Activated CD8-positive, alpha-beta memory T cell treated with anti-CD3 and anti-CD28 coated beads for 24 hours (primary cell): ENCODE measurements around the gene PDE6D.
"Not testable (repeated sequence)": the region's sequence is repeated elsewhere in the genome, so short reads cannot be mapped to it uniquely, and the experiment has no call there.

Experiments
- DNase-seq: peaks from one replicate; pipeline ENCODE4 v3.0.0-alpha.2; 2020

The PDE6D gene

DNA sequence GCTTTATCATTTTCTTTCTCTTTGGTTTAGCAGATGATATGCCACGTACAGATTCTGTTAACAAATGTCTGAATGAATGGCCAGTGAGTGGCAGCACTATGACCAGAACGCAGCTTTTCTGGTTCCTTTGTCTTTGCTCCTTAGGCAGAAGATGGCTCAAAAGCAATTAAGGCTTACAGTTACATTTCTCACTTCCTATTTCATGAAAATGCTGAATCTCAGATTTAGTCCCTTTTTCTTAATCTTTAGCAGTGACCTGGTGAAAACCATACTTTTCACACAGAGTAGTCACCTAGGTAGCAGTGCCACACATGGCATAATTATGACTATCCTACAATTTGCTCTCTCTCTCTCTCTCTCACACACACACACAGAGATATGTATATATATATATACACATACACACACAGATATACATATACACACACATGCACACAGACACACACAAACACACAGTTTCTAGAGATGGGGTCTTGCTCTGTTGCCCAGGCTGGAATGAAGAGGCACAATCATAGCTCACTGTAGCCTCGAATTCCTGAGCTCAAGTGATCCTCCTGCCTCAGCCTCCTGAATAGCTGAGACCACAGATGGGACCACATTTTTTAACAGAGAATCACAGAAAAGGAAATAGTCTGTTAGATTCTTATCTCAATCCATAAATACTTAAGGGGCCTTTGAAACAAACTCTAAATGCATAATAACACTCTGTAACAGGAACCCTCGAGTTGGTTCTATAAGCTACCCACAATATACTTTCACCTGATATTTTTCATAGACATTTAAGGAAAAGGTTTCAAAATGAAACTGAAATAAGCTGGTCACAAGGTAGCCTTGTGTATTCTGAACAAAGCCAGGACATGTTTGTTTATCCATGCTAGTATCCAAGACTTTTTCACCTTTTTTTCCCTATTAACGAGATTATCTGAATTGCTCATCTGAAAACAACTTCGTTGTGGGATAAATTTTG is 11.6 kb downstream of the PDE6D start:
- DNase-seq = no peak

- DNase-seq = no peak
These were observed 15.6 kb downstream of the PDE6D start for GRCh38 chr2:231765496-231765929.

DNA sequence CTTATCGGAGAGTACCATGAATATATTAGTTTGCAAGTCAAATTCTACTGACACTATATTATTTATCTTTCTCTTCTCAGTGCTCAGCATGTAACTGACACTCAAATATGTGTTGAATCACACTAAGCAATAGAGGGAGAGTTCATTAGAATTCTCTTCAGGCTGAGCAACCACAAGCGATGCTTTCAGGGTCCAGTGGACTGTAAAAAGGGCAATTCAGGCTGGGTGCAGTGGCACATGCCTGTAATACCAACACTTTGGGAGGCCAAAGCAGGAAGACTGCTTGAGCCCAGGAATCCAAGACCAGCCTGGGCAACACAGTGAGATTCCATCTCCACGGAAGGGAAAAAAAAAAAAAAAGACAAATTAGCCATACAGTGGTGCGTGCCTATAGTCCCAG is 16.3 kb downstream of the PDE6D start:
- no peak for DNase-seq

DNA sequence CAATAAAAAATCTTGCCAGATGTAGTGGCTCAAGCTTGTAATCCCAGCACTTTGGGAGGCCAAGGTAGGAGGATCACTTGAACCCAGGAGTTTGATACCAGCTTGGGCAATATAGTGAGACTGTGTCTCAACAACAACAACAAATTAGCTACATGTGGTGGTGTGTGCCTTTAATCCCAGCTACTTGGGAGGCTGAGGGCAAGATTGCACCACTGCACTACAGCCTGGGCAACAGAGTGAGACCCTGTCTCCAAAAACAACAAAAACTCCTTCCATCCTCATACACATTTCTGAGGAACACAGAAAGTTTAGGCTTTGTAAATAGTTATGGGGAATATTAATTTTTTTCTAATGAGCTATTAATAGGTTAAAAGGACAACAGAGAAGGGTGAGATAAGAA is 17.0 kb downstream of the PDE6D start:
- DNase-seq = no peak

DNA sequence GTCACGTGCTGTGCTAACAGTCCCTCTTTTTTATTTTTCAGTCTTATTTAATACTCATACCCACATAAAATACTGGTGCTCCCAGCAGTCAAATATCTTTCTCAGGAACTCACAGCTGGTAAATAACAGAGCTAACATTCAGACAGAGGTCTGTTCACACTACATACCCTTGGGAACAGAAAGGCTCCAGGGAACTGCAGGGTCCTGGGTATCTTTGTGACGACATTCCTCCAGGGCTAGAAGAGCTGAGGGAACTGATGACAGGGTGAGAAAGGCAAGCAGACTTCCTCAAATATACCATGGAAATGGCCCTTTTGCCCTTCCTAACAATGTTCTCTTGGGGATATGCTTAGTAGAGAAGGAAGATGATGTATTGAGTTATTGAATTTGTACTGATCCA is 19.3 kb downstream of the PDE6D start:
- no peak for DNase-seq

DNA sequence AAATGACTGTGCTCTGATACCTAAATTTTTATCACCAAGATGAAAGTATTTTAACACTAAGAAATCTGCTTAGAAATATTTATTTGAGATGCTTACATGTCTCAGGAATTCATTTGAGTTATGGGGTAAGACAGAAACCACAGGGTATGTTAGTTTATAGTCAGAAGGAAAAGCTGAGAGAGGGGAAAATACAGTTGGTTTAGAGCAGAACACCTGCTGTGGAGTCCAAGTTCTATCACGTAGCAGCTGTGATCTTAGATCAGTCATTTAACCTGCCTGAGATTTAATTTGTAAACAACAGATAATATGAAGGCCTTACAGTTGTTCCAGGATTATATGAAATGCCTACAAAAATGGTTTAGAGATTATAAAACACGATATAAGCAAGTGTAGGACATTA is 29.0 kb downstream of the PDE6D start:
- no peak for DNase-seq

GRCh38 chr2:231751042-231751815 is 29.9 kb downstream of the PDE6D start:
- no peak for DNase-seq

- not testable (repeated sequence) for DNase-seq
These were observed 32.1 kb downstream of the PDE6D start for GRCh38 chr2:231749016-231749415.

DNA sequence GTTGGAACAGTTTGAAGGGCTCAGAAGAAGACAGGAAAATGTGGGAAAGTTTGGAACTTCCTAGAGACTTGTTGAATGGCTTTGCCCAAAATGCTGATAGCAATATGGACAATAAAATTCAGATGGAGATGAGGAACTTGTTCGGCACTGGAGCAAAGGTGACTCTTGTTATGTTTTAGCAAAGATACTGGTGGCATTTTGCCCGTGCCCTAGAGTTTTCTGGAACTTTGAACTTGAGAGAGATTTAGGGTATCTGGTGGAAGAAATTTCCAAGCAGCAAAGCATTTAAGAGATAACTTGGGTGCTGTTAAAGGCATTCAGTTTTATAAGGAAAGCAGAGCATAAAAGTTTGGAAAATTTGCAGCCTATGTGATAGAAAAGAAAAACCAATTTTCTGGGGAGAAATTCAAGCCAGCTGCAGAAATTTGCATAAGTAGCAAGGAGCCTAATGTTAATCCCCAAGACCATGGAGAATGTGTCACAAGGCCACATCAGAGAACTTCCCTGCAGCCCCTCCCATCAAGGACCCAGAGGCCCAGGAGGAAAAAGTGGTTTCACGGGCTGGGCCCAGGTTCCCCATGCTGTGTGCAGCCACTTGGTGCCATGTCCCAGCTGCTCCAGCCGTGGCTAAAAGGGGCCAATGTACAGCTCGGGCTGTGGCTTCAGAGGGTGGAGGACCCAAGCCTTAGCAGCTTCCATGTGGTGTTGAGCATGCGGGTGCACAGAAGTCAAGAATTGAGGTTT is 32.8 kb downstream of the PDE6D start:
- not testable (repeated sequence) for DNase-seq

GRCh38 chr2:231745303-231746038 is 35.6 kb downstream of the PDE6D start:
- no peak for DNase-seq

DNA sequence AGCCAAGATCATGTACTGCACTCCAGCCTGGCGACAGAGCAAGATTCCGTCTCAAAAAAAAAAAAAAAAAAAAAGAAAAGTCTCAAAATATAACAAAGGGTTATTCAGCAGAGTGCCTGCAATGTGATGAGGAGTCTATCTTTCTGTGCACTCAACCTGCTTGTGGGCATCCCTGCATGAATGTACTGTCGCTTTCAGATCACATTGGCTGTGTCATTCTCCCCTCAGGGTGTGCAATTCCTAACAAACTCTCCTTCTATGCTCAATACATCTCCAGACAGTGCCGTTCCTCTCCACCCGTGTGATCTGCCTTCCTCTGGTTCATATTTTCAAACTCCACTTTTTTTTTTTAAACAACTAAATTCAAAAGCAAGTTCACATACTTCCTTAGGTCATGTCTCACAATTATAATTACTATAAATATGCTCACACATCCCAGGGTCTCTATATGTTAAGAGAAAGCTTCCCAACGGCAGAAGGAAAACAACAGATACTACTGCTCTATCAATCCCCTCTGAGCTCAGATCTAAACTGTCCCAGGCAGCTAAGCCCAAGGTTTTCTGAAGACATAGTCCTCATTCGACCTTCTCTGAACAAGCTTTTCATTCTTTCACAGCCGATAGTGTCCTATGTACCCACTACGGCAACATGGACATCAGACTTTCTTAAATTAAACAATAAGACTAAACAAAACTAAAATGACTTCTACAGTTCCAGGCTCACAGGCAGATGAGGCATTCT is 37.5 kb downstream of the PDE6D start:
- no peak for DNase-seq

DNA sequence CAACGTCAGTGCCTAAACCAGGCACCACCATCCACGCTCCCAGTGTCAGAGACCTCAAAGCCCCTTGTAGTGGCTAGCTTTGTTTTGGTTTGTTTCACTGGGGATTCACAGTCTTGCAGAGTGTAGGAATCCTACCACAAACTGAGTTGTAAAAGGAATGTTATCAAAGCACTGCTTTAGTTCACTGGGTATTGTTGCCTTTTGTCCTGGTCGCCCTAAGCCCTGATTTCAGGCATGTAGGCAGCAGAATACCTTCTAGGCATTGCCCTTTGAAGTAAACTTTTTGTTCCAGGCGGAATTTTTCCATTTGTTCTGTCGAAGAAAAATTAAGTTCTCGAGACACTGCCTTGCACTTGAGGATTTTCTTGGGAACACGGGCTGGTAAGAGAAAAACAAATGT is 43.3 kb downstream of the PDE6D start:
- DNase-seq = no peak

DNA sequence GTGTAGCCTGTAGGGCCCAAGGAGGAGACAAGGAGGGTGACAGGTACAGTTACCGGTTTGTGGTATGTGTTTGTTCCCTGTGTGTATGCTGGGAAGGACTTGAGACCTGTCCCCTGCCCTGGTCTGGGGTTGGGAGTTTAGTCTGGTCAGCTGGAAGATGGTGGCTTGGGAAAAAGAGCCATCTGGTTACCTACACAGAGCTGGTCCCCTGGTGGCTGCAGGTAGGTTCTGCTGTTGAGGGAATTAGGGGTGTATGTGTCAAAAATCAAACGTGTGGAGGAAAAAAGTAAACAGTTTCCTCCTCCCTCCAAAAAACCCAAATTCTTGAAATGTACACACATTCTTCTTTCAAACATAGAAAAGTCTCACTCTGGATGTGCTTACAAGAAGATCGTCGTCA is 48.5 kb downstream of the PDE6D start:
- DNase-seq = no peak

GRCh38 chr2:231727621-231728020 is 53.5 kb downstream of the PDE6D start:
- no peak for DNase-seq

DNA sequence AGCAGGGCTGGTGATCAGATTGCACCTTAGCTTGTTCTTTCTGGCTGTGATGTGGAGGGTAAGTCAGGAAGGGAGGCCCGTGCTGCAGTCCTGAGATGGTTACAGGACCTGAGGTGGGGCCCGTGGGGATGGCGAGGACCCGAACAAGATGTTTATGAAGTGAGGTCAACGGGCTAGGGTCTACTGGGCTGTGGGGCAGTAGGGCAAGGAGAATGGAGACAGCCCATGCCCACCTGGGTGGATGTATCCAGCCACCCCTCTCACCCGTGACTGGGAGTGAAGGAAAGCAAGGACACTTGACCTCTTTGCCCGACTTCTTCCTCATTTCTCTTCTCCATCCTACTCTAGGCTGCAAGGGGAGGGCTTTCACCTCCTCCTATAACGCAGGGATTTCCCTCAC is 54.8 kb downstream of the PDE6D start:
- DNase-seq = no peak

DNA sequence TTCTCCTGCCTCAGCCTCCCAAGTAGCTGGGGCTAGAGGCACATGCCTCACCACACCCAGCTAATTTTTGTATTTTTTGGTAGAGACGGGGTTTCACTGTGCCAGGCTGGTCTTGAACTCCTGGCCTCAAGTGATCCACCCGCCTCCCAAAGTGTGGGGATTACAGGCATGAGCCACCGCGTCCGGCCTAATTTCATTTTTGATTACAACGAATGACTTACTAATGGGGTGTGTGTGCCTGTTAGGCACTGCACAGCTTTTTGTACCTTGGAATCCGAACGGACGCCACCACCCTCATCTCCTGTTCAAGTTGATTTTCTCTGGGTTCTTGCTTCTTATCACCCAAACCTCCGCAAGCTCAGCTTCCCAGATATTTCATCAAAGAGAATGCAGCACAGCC is 55.6 kb downstream of the PDE6D start:
- no peak for DNase-seq

DNA sequence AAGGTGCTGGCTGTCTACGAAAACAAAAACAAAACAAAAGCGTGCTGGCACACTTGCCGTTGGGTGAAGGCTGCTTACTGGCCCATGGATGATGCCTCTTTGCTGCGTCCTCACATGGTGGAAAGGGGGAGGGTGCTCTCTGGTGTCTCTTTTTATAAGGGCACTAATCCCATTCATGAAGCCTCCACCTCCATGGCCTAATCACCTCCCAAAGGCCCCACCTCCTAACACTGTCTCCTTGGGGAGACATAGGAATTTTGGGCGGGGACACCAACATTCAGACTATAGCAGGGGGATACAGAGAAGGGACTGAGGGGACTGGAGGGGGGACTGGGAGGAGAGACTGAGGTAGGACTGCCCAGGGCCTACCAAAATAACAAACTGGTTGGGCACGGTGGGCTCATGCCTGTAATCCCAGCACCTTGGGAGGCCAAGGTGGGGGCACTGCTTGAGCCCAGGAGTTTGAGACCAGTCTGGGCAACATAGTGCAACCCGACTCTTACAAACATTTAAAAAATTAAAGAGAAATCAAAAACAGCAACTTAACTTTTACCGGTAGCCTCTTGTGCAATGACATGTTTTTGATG is 58.3 kb downstream of the PDE6D start:
- DNase-seq = no peak

- DNase-seq = no peak
These were observed 59.8 kb downstream of the PDE6D start for GRCh38 chr2:231720987-231721966.

GRCh38 chr2:231720292-231720986 is 60.6 kb downstream of the PDE6D start:
- no peak for DNase-seq
